ENCODE data around the gene RASA3. TPM values are rescaled to one million over a fixed set of nuclear protein-coding genes. Genes with fewer than 3 reads are reported as not detected.

The RASA3 gene
- total RNA-seq, 2 experiments from 2014 or later, result 28.9 to 32.3 TPM

DNA sequence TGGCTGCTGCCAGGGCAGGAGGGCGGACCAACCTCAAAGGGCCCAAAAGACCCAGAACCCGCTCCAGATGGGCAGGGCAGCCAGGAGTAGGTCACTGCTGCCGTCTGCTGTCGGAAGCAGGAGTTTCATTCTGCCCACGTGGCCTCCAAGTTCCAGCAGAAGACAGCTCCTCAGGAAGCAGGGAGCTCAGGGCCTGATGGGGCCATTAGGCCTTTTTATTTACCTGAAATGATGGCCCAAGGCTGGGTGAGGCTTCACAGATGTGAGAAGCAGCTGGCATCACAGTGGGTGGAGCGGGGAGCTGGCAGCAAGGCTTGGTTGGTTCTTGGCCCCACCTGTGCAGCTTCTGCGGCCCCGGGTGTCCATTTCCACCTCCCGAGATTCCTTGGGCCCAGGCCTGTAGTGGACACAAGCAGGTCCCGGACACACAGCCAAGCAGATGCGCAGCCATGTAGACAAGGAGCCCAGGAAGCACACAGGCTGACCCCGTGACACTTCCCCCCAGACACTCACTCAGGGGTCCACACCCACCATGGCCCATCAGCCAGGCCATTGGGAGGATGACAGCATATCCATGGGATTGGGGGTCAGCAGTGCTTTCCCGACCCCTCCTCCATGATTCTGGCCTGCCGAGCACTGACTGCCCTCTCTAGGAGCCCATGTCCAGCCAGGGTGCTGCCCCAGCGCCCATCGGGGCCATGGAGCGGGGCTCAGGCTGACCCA lies 185.0 kb downstream of the RASA3 start:
- intact Hi-C loops (cut with micrococcal nuclease), result loop anchor here (2.0 kb wide), 1 partner anchor 279 kb away; no protein-coding TSS in a partner anchor
- ChIA-PET CTCF (interaction anchor here (1.0 to 1.7 kb wide), 2 partner anchors 133 to 279 kb away, joined by 3 to 5 read pairs; no protein-coding TSS in a partner anchor), POLR2A (interaction anchor here (1.2 kb wide), 1 partner anchor 11 kb away, joined by 3 read pairs; no protein-coding TSS in a partner anchor)
- Mint-ChIP-seq H3K4me1 (ENCODE audit: low read depth) (peaks cover 5% of the 10 kb centered on the region), H3K27me3 (no peaks in the 10 kb centered on the region), H3K4me3 (no peak overlapping the region), H3K9me3 (no peaks in the 10 kb centered on the region), H3K36me3 (ENCODE audit: low read depth) (no peaks in the 10 kb centered on the region), H3K27ac (no peak overlapping the region)
- ATAC-seq (no peak), DNase-seq (no peak)
- TF ChIP-seq, protein P1, sequence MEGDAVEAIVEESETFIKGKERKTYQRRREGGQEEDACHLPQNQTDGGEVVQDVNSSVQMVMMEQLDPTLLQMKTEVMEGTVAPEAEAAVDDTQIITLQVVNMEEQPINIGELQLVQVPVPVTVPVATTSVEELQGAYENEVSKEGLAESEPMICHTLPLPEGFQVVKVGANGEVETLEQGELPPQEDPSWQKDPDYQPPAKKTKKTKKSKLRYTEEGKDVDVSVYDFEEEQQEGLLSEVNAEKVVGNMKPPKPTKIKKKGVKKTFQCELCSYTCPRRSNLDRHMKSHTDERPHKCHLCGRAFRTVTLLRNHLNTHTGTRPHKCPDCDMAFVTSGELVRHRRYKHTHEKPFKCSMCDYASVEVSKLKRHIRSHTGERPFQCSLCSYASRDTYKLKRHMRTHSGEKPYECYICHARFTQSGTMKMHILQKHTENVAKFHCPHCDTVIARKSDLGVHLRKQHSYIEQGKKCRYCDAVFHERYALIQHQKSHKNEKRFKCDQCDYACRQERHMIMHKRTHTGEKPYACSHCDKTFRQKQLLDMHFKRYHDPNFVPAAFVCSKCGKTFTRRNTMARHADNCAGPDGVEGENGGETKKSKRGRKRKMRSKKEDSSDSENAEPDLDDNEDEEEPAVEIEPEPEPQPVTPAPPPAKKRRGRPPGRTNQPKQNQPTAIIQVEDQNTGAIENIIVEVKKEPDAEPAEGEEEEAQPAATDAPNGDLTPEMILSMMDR (IDR thresholded peaks at IDR 0.05), result no peak

DNA sequence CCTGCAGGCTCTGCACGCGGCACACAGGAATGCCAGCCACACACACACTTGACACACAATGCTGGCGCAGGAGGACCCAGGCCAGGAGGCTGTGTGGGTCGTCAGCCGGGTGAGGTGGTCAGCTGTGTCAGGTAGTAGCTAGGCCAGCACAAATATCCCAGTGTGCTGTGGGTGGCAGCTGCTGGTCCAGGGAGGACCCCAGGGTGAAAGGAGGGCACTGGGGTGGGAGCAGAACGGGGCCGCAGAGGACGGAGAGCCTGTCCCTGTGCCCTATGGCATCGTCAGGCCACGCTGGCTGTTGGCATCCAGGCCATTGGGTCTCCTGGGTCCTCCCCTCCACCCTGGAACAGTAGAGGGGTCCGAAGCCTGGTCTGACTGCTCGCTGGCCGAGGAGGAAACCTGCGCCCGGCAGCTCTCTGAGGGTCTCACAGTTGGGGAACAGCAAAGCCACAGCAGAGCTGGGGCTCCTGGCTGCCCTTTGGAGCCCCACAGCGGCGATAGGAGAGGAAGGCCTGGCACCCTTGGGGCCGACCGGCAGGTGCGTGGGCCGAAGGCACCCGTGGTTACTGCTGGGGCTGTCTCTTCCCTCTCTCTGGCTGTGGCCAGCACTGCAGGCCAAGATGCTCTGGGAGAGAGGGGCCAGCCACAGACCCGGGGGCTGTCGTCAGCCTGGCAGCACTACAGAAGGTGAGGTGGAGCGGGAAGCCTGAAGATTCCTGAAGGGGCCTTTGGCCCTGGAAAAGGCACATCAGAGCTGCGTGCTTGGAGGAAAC lies 185.8 kb downstream of the RASA3 start:
- Mint-ChIP-seq H3K27ac (no peak overlapping the region), H3K36me3 (ENCODE audit: low read depth) (no peaks in the 10 kb centered on the region), H3K4me3 (no peak overlapping the region), H3K27me3 (no peaks in the 10 kb centered on the region), H3K9me3 (no peaks in the 10 kb centered on the region), H3K4me1 (ENCODE audit: low read depth) (peaks cover 5% of the 10 kb centered on the region)
- TF ChIP-seq, protein P1 (IDR thresholded peaks at IDR 0.05), result no peak
- intact Hi-C loops (cut with micrococcal nuclease), result no loop called here
- ChIA-PET CTCF (interaction anchor here (1.0 to 1.7 kb wide), 2 partner anchors 132 to 279 kb away, joined by 3 to 5 read pairs; no protein-coding TSS in a partner anchor), POLR2A (interaction anchor here (1.2 kb wide), 1 partner anchor 12 kb away, joined by 3 read pairs; no protein-coding TSS in a partner anchor)
- no peak for ATAC-seq
- DNase-seq, result no peak

DNA sequence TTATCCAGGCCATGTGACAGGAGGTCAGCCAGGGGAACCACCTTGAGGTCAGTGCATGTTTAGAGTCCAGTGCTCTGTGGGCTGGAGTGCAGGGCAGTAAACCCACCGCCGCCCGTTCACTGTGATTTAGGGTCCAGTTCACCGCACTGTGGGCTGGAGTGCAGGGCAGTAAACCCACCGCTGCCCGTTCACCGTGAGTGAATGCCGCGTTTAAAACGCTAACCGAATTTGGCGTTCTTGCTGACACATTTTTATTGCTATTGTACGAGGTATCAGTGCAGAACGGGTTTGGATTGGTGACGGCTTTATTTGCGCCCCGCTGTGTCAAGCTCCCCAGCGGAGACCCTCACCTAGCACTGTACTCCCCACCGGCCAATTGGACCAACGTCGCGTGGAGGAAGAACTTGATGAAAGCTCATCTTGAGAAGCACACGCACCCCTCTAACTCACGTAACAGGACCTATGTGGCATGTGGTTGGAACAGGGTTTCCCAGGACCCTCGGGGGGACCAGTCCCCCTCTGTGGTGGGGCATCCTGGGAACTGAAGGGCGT lies 186.5 kb downstream of the RASA3 start:
- Mint-ChIP-seq H3K4me3 (no peak overlapping the region), H3K4me1 (ENCODE audit: low read depth) (peaks cover 5% of the 10 kb centered on the region), H3K27me3 (no peaks in the 10 kb centered on the region), H3K27ac (no peak overlapping the region), H3K9me3 (no peaks in the 10 kb centered on the region), H3K36me3 (ENCODE audit: low read depth) (no peaks in the 10 kb centered on the region)
- DNase-seq, result no peak
- CTCF ChIA-PET, result interaction anchor here (1.7 kb wide), 1 partner anchor 280 kb away, joined by 5 read pairs; no protein-coding TSS in a partner anchor
- intact Hi-C loops (cut with micrococcal nuclease), result no loop called here
- ATAC-seq, result no peak
- TF ChIP-seq, protein P1 (IDR thresholded peaks at IDR 0.05), result no peak
- POLR2A ChIA-PET, result interaction anchor here (1.2 kb wide), 1 partner anchor 13 kb away, joined by 3 read pairs; no protein-coding TSS in a partner anchor

DNA sequence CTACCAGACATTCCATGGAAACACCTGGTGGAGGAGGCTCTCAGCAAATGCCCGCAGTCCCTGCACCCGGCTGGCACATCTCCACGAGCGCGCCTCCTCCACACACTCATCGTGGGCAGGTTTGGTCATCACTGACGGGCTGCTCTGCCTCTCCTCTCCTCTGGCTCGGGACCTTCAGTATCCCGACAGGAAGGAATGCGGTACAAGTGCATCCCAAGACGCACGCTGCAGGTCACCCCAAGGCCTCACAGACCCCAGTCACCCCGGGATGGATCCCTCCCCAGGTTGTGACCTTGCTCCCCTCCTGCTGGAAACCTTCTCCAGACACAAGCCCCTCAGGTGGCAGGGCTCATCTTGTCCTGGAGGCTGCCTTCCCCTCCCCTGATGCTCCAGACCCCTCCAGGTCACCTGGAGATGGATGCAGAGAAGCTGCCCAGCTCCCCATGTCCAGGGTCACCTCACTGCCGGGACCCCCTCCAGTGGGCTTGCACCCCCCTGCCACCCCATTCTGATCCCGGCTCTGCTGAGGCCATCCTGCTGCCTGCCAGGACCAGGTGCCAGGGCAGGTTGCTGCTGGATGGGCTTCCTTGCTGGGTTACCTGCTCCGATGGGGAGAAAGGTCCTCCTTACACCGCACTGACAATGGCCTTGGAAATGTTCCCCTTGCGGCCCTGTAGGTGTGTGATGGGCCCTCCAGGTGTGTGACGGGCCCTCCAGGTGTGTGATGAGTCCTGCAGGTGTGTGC lies 188.4 kb downstream of the RASA3 start:
- peaks cover 5% of the 10 kb centered on the region for H3K4me1 Mint-ChIP-seq (ENCODE audit: low read depth)
- no peak for DNase-seq
- ChIA-PET CTCF (no interaction called here), POLR2A (no interaction called here)
- H3K27ac Mint-ChIP-seq, result no peak overlapping the region
- intact Hi-C loops (cut with micrococcal nuclease), result no loop called here
- H3K9me3 Mint-ChIP-seq, result no peaks in the 10 kb centered on the region
- H3K4me3 Mint-ChIP-seq, result no peak overlapping the region
- no peaks in the 10 kb centered on the region for H3K27me3 Mint-ChIP-seq
- H3K36me3 Mint-ChIP-seq (ENCODE audit: low read depth), result no peaks in the 10 kb centered on the region
- TF ChIP-seq, protein P1 (IDR thresholded peaks at IDR 0.05), result no peak
- ATAC-seq, result no peak

Data from activated CD8-positive, alpha-beta T cell treated with anti-CD3 and anti-CD28 coated beads for 36 hours (primary cell).